ENCODE data around the gene SOX9.

- TF ChIP-seq, protein P1, sequence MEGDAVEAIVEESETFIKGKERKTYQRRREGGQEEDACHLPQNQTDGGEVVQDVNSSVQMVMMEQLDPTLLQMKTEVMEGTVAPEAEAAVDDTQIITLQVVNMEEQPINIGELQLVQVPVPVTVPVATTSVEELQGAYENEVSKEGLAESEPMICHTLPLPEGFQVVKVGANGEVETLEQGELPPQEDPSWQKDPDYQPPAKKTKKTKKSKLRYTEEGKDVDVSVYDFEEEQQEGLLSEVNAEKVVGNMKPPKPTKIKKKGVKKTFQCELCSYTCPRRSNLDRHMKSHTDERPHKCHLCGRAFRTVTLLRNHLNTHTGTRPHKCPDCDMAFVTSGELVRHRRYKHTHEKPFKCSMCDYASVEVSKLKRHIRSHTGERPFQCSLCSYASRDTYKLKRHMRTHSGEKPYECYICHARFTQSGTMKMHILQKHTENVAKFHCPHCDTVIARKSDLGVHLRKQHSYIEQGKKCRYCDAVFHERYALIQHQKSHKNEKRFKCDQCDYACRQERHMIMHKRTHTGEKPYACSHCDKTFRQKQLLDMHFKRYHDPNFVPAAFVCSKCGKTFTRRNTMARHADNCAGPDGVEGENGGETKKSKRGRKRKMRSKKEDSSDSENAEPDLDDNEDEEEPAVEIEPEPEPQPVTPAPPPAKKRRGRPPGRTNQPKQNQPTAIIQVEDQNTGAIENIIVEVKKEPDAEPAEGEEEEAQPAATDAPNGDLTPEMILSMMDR (IDR thresholded peaks at IDR 0.05), result no peak
- TF ChIP-seq POLR2A (IDR thresholded peaks at IDR 0.05), result no peak
Measured at GRCh38 chr17:72110231-72110941, 10.4 kb upstream of the SOX9 start.

All from thyroid gland (tissue), 4 donors.